ENCODE data around the gene GIPC1.

Gene GIPC1

GRCh38 chr19:14540741-14541525, 45.0 kb upstream of the GIPC1 start:
- no peak overlapping the region for H3K4me3 ChIP-seq (ENCODE audit: low read depth, low read length)
- TF ChIP-seq CTCF (conservative IDR thresholded peaks at IDR 0.05; ENCODE audit: low read depth, low read length) = no peak
- DNase-seq (ENCODE audit: low read depth) = no peak

GRCh38 chr19:14536926-14537692, 41.2 kb upstream of the GIPC1 start:
- no peak for TF ChIP-seq CTCF (conservative IDR thresholded peaks at IDR 0.05; ENCODE audit: low read depth, low read length)
- H3K4me3 ChIP-seq (ENCODE audit: low read depth, low read length) = peak overlapping the region; percentile 17
- peak; percentile 82 for DNase-seq (ENCODE audit: low read depth)

DNA sequence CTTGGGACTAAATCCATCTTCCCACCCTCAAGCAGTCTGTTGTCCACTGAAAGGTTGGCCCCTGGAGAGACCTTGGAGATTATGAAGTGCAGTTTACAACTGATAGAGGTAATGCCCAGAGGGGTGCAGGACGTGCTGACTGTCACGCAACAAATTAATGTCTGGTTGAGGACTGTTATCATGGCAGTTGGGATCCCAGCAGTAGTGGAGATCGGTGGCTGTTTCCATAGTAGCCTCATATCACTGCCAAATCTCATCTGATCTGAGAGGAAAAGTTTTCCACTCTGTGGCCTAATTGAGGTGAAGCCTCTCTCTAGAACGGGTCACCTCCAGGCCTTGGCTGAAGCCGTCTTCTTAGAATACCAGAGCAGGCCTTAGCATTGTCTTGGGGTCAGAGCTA, 37.5 kb upstream of the GIPC1 start:
- no peak for TF ChIP-seq CTCF (conservative IDR thresholded peaks at IDR 0.05; ENCODE audit: low read depth, low read length)
- no peak for DNase-seq (ENCODE audit: low read depth)
- H3K4me3 ChIP-seq (ENCODE audit: low read depth, low read length) = no peak overlapping the region

DNA sequence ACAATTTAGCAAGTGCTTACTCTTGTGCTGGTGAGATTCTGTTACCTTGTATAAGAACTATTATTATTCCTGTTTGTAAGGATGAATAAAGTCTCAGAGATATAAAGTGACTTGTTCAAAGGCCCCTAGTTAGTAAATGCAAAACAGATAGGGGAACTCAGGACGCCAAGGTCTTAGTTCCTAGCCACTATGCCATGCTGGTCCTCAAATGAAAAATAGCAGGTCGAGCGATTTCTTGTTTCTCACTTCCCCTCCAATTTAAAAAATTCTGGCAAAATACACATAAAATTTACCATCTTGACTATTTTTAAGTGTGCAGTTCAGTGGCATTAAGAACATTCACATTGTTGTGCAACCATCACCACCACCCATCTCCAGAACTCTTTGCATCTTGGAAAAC, 34.6 kb upstream of the GIPC1 start:
- TF ChIP-seq CTCF (conservative IDR thresholded peaks at IDR 0.05; ENCODE audit: low read depth, low read length) = no peak
- no peak for DNase-seq (ENCODE audit: low read depth)
- H3K4me3 ChIP-seq (ENCODE audit: low read depth, low read length) = peak overlapping the region; percentile 96

DNA sequence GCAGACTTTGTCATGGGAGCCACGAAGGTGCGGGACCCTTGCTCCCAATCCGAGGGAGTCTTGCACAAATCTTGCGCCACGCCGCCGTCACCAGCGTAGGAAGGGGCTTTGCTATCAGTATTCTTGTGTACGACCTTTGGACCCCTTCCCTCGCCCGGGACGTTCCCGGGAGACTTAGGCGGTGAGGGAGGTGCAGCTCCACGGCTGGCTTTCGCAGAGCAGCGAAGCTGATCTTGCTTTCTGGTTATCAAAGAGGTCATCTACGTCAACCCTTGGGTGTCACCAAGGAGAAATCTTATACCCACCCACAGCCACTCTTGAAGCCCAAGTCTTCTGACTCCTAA, 34.0 kb upstream of the GIPC1 start:
- peak overlapping the region; percentile 96 for H3K4me3 ChIP-seq (ENCODE audit: low read depth, low read length)
- DNase-seq (ENCODE audit: low read depth) = no peak
- no peak for TF ChIP-seq CTCF (conservative IDR thresholded peaks at IDR 0.05; ENCODE audit: low read depth, low read length)

DNA sequence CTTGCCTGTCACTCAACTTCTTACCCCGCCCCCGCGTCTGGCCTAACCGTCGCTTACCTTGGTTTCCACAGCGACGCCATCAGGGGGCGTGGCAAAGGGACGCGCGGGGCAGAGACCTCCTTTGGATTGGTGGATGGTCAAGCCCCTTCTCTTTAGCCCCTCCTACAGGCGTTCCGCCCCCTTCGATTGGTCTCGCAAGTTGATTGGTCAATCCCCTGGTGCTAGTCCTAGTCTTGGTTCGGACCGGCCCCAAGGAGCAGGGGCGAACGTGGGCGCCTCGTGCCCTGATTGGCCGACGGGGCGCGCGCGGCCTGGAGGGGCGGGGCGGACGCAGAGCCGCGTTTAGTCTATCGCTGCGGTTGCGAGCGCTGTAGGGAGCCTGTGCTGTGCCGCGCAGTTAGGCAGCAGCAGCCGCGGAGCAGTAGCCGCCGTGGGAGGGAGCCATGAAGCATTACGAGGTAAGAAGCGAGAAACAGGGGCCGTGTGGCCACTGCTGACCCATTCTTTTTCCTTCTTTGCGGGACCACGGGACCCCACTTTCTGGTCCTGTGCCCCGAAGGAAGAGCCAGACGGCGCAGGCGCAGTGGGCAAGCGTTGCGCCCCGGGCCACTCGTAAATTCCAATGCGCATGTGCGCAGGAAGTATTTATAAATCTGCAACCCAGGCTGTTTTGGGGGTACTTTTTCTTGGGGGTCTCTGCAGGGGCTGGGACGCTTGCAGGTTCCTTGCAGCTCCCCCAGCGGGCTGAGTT, 33.5 kb upstream of the GIPC1 start, which contains the start of gene TECR:
TECR (plus strand) TSS at position 341 of the 751 bp plus-strand sequence; CDS start at position 444, 103 bp downstream.
- no peak for TF ChIP-seq CTCF (conservative IDR thresholded peaks at IDR 0.05; ENCODE audit: low read depth, low read length)

More for the DNA sequence above, 33.5 kb upstream of the GIPC1 start, which contains the start of gene TECR:
- peak within 1 kb of the TSS; percentile 96 for H3K4me3 ChIP-seq (ENCODE audit: low read depth, low read length)
- peak; percentile 100 for DNase-seq (ENCODE audit: low read depth)

Data from choroid plexus epithelial cell (primary cell).